NCI-H82 treated with DMSO at 0.1 percent for 48 hours (cell line): ENCODE results near the gene CTXN1.
"Not testable (repeated sequence)": the region's sequence is repeated elsewhere in the genome, so short reads cannot be mapped to it uniquely, and the experiment has no call there.

Experiments
- DNase-seq: peaks from one replicate; lab custom pipeline; 2025; ENCODE audit not compliant: unreplicated experiment; lab: John Stamatoyannopoulos, UW

Gene CTXN1

GRCh38 chr19:7926727-7927604, 1.0 kb upstream of the CTXN1 start:
- no peak for DNase-seq

GRCh38 chr19:7925171-7925851, 624 bp downstream of the CTXN1 start:
- DNase-seq, result peak; percentile 14

GRCh38 chr19:7924651-7925170, 1.2 kb downstream of the CTXN1 start:
- no peak for DNase-seq

GRCh38 chr19:7924241-7924640, 1.7 kb downstream of the CTXN1 start:
- no peak for DNase-seq

GRCh38 chr19:7923295-7924191, 2.4 kb downstream of the CTXN1 start:
- no peak for DNase-seq

- DNase-seq, result no peak
These were observed 3.1 kb downstream of the CTXN1 start for GRCh38 chr19:7922836-7923195.

GRCh38 chr19:7921967-7922835, 3.7 kb downstream of the CTXN1 start:
- DNase-seq, result no peak

- no peak for DNase-seq
These were observed 4.5 kb downstream of the CTXN1 start for GRCh38 chr19:7921302-7921966.

GRCh38 chr19:7920519-7921301, 5.2 kb downstream of the CTXN1 start:
- DNase-seq, result peak; percentile 95

- peak; percentile 72 for DNase-seq
These were observed 6.1 kb downstream of the CTXN1 start, which contains the start of gene SNAPC2 for GRCh38 chr19:7919610-7920518. Gene SNAPC2, plus strand, starts transcription at chr19:7920338. Its CDS starts 29 bp downstream, at chr19:7920367.

- DNase-seq, result no peak
These were observed 7.1 kb downstream of the CTXN1 start for GRCh38 chr19:7918615-7919421.

GRCh38 chr19:7918062-7918614, 7.8 kb downstream of the CTXN1 start:
- DNase-seq, result not testable (repeated sequence)

- DNase-seq, result no peak
These were observed 8.5 kb downstream of the CTXN1 start for GRCh38 chr19:7917267-7918061.

- no peak for DNase-seq
These were observed 9.0 kb downstream of the CTXN1 start for GRCh38 chr19:7916955-7917266.

- DNase-seq, result no peak
These were observed 9.6 kb downstream of the CTXN1 start for GRCh38 chr19:7916103-7916954.
